Measurements from ENCODE around the gene TENT4B. TPM values are rescaled to one million over a fixed set of nuclear protein-coding genes. Genes with fewer than 3 reads are reported as not detected.

Gene TENT4B
- total and polyA plus RNA-seq, 2 donors (not counting 1 experiment from before 2014, with no cell fraction given), result 11.1 to 12.2 TPM

DNA sequence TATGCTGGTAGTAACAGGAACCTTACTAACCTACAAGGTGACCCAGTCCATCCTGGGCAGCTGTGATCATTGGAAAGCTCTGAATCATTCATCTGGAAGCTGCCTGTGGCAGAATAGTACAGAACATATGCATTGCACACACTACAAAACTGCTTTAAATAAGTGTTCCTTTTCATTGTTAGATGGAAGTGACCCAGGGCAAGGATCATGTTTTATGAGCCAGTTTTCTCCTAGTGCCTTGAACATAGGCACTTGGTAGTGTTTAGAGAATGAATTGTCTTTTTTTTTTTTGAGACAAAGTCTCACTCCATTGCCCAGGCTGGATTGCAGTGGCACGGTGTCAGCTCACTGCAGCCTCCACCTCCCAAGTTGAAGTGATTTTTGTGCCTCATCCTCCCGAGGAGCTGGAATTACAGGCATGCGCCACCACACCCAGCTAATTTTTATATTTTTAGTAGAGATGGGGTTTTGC lies 55.4 kb downstream of the TENT4B start:
- Histone ChIP-seq H4K20me1 (ENCODE audit: control insufficient read depth, extremely low read depth, insufficient read depth, low read length) (no peaks in the 10 kb centered on the region), H3K9ac (ENCODE audit: insufficient read depth, low read length) (no peak overlapping the region), H2AFZ (ENCODE audit: low read length) (no peak overlapping the region), H3K27ac (ENCODE audit: insufficient read depth, low read length) (peak overlapping the region; percentile 25), H3K27me3 (ENCODE audit: control insufficient read depth, insufficient read depth, low read length) (no peaks in the 10 kb centered on the region), H3K79me2 (ENCODE audit: control insufficient read depth, insufficient read depth, low read length) (peaks cover 43% of the 10 kb centered on the region), H3K9me3 (ENCODE audit: control insufficient read depth, insufficient read depth, low read depth, low read length) (no peaks in the 10 kb centered on the region), H3K4me2 (ENCODE audit: extremely low read depth, insufficient read depth, low read length) (peak overlapping the region; percentile 46), H3K36me3 (ENCODE audit: control insufficient read depth, insufficient read depth, low read length) (peaks cover 2% of the 10 kb centered on the region), H3K4me3 (replicated peaks in 1 of 4; ENCODE audit: control extremely low read depth in 1 of 4, insufficient read depth in 1 of 4, low read depth in 3 of 4, low read length in 4 of 4) (no peak overlapping the region), H3K4me1 (ENCODE audit: control insufficient read depth, extremely low read depth, insufficient read depth, low read length) (peaks cover 34% of the 10 kb centered on the region)
- TF ChIP-seq CTCF (conservative IDR thresholded peaks at IDR 0.05 in 1 of 2, IDR thresholded peaks at IDR 0.05 in 1 of 2; ENCODE audit: low read depth in 1 of 2, low read length in 2 of 2) (no peak), EZH2 (IDR thresholded peaks at IDR 0.05; ENCODE audit: low read length, missing control alignments) (no peak)
- DNase-seq (ENCODE audit: low read depth in 2 of 2), result peak in 1 of 2 donors; percentile 65

DNA sequence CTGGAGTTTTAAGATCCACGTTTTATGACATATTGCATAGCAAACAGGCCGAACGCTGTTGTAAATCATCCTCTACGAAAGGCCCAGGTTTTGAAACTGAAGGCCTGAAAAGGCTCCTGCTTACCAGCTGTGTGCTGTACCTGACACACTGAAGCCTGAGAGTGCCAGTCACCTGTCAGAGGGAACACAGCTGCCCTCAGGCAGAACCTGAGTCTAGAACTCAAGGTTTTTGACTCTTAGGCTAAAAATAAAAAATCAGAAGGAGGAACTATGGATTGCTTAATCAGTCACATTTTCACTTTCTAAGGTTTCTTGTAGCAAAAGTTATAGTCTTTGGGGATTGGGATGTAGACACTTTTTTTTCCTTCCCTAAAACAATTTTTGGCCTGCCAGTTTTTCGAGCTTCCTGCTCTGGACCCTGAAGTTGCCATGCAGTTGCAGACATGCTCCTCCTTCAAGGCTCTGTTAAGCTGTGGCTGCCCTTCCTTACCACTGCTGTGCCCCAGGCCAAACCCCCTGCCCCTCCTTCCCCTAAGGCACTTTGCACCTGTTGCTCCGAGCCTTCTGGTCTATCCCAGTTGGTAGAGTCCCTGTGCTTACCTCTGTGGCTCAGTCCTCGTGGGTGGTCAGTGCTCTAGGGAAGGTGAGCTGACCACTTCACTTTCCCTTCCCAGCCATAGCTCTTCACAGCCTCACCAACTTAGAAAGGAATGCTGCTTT lies 56.6 kb downstream of the TENT4B start:
- H3K9me3 ChIP-seq (ENCODE audit: control insufficient read depth, insufficient read depth, low read depth, low read length), result no peaks in the 10 kb centered on the region
- no peak overlapping the region for H3K4me2 ChIP-seq (ENCODE audit: extremely low read depth, insufficient read depth, low read length)
- peaks cover 2% of the 10 kb centered on the region for H3K36me3 ChIP-seq (ENCODE audit: control insufficient read depth, insufficient read depth, low read length)
- no peak overlapping the region for H2AFZ ChIP-seq (ENCODE audit: low read length)
- peaks cover 24% of the 10 kb centered on the region for H3K4me1 ChIP-seq (ENCODE audit: control insufficient read depth, extremely low read depth, insufficient read depth, low read length)
- DNase-seq (ENCODE audit: low read depth in 2 of 2), result no peak
- H3K27ac ChIP-seq (ENCODE audit: insufficient read depth, low read length), result no peak overlapping the region
- H3K4me3 ChIP-seq (replicated peaks in 1 of 4; ENCODE audit: control extremely low read depth in 1 of 4, insufficient read depth in 1 of 4, low read depth in 3 of 4, low read length in 4 of 4), result no peak overlapping the region
- H3K9ac ChIP-seq (ENCODE audit: insufficient read depth, low read length), result no peak overlapping the region
- no peaks in the 10 kb centered on the region for H3K27me3 ChIP-seq (ENCODE audit: control insufficient read depth, insufficient read depth, low read length)
- TF ChIP-seq EZH2 (IDR thresholded peaks at IDR 0.05; ENCODE audit: low read length, missing control alignments) (no peak), CTCF (conservative IDR thresholded peaks at IDR 0.05 in 1 of 2, IDR thresholded peaks at IDR 0.05 in 1 of 2; ENCODE audit: low read depth in 1 of 2, low read length in 2 of 2) (no peak)
- H3K79me2 ChIP-seq (ENCODE audit: control insufficient read depth, insufficient read depth, low read length), result peaks cover 32% of the 10 kb centered on the region
- H4K20me1 ChIP-seq (ENCODE audit: control insufficient read depth, extremely low read depth, insufficient read depth, low read length), result no peaks in the 10 kb centered on the region

GRCh38 chr16:50210266-50211038 lies 57.3 kb downstream of the TENT4B start:
- Histone ChIP-seq H3K4me1 (ENCODE audit: control insufficient read depth, extremely low read depth, insufficient read depth, low read length) (peaks cover 20% of the 10 kb centered on the region), H3K9me3 (ENCODE audit: control insufficient read depth, insufficient read depth, low read depth, low read length) (no peaks in the 10 kb centered on the region), H3K27me3 (ENCODE audit: control insufficient read depth, insufficient read depth, low read length) (no peaks in the 10 kb centered on the region), H3K4me2 (ENCODE audit: extremely low read depth, insufficient read depth, low read length) (no peak overlapping the region), H3K79me2 (ENCODE audit: control insufficient read depth, insufficient read depth, low read length) (peaks cover 26% of the 10 kb centered on the region), H3K4me3 (replicated peaks in 1 of 4; ENCODE audit: control extremely low read depth in 1 of 4, insufficient read depth in 1 of 4, low read depth in 3 of 4, low read length in 4 of 4) (no peak overlapping the region), H4K20me1 (ENCODE audit: control insufficient read depth, extremely low read depth, insufficient read depth, low read length) (no peaks in the 10 kb centered on the region), H3K36me3 (ENCODE audit: control insufficient read depth, insufficient read depth, low read length) (peaks cover 4% of the 10 kb centered on the region), H3K9ac (ENCODE audit: insufficient read depth, low read length) (no peak overlapping the region), H3K27ac (ENCODE audit: insufficient read depth, low read length) (no peak overlapping the region), H2AFZ (ENCODE audit: low read length) (no peak overlapping the region)
- DNase-seq (ENCODE audit: low read depth in 2 of 2), result peak; percentile 86 to 89
- TF ChIP-seq EZH2 (IDR thresholded peaks at IDR 0.05; ENCODE audit: low read length, missing control alignments) (no peak), CTCF (conservative IDR thresholded peaks at IDR 0.05 in 1 of 2, IDR thresholded peaks at IDR 0.05 in 1 of 2; ENCODE audit: low read depth in 1 of 2, low read length in 2 of 2) (peak; percentile 81 to 90)
